ENCODE data around the gene HOXB1. TPM values are rescaled to one million over a fixed set of nuclear protein-coding genes. Genes with fewer than 3 reads are reported as not detected.

The HOXB1 gene
- total and polyA plus RNA-seq, 2 of the 8 experiments (the other 6 are each of a cell fraction or from before 2014, with no cell fraction given): not detected

- Histone ChIP-seq H3K4me2 (ENCODE audit: insufficient read depth in 1 of 2, low read depth in 2 of 2, low read length in 2 of 2) (no peak overlapping the region), H2AK5ac (ENCODE audit: low read depth, low read length) (no peak overlapping the region), H2AFZ (ENCODE audit: low read length) (no peak overlapping the region), H3K4me3 (ENCODE audit: extremely low read depth in 1 of 4, insufficient read depth in 2 of 4, low read depth in 3 of 4, low read length in 4 of 4) (no peak overlapping the region), H3K9ac (replicated peaks in 1 of 4; ENCODE audit: extremely low read depth in 1 of 4, low read depth in 3 of 4, low read length in 3 of 4) (no peak overlapping the region), H3K9me3 (ENCODE audit: insufficient read depth in 2 of 2, low read depth in 1 of 2, low read length in 1 of 2) (no peaks in the 10 kb centered on the region), H3K23me2 (ENCODE audit: low read depth, low read length) (peaks cover 3% of the 10 kb centered on the region; the same call in 1 of the 2 replicates), H3K4me1 (replicated peaks in 1 of 4; ENCODE audit: control insufficient read depth in 3 of 4, insufficient read depth in 4 of 4, low read length in 3 of 4) (peaks cover 2 to 9% (median 5%) of the 10 kb centered on the region in 4 experiments; a peak in 5 of 7 replicates), H3K14ac (ENCODE audit: insufficient read length) (no peak overlapping the region), H2BK5ac (ENCODE audit: low read depth, low read length) (no peak overlapping the region), H3K27ac (ENCODE audit: low read depth, low read length) (no peak overlapping the region), H4K91ac (replicated peaks; ENCODE audit: insufficient read length, low read length) (no peak overlapping the region), H3K79me2 (ENCODE audit: control insufficient read depth in 1 of 2, insufficient read depth in 2 of 2, low read length in 2 of 2) (no peaks in the 10 kb centered on the region), H2BK12ac (ENCODE audit: low read depth, low read length) (no peak overlapping the region), H3K56ac (replicated peaks; ENCODE audit: insufficient read length, low read depth, low read length) (no peak overlapping the region), H2BK20ac (ENCODE audit: low read length) (0 out of 2 replicates have a peak overlapping the region, but pooled peaks have one; percentile 88), H3K23ac (ENCODE audit: insufficient read length) (no peak overlapping the region), H3K27me3 (replicated peaks in 1 of 4; ENCODE audit: control insufficient read depth in 3 of 4, extremely low read depth in 1 of 4, insufficient read depth in 3 of 4, low read length in 3 of 4) (peaks cover 20 to 57% (median 39%) of the 10 kb centered on the region in 4 experiments), H4K5ac (ENCODE audit: insufficient read length, low read depth, low read length) (no peak overlapping the region), H3K36me3 (ENCODE audit: control insufficient read depth in 2 of 4, insufficient read depth in 4 of 4, low read length in 3 of 4) (no peaks in the 10 kb centered on the region), H4K20me1 (replicated peaks in 1 of 2; ENCODE audit: control insufficient read depth in 1 of 2, insufficient read depth in 2 of 2, low read length in 2 of 2) (peaks cover 2 to 4% of the 10 kb centered on the region in 2 experiments), H3K4ac (replicated peaks; ENCODE audit: insufficient read length, low read depth, low read length) (no peak overlapping the region), H2BK15ac (ENCODE audit: low read length) (no peak overlapping the region), H3K79me1 (ENCODE audit: low read depth, low read length) (no peaks in the 10 kb centered on the region), H4K8ac (ENCODE audit: extremely low read depth, insufficient read depth, low read length) (no peak overlapping the region), H2BK120ac (replicated peaks; ENCODE audit: low read depth, low read length) (no peak overlapping the region), H3K18ac (ENCODE audit: extremely low read depth, low read length) (no peak overlapping the region)
- DNase-seq (ENCODE audit: low read depth in 1 of 2, low spot score in 2 of 2) (no peak), FAIRE-seq (no peak)
- CTCF ChIA-PET (ENCODE audit: partially characterized antibody): interaction anchor here (1.1 kb wide), 1 partner anchor 80 kb away, joined by 3 read pairs; no protein-coding TSS in a partner anchor
- POLR2A ChIA-PET (ENCODE audit: partially characterized antibody): interaction anchor here (0.5 kb wide), 1 partner anchor 41 kb away, joined by 3 read pairs; no protein-coding TSS in a partner anchor
- WGBS, 2 experiments (ENCODE audit: extremely low coverage in 1 of 2, insufficient coverage in 1 of 2, insufficient read length in 1 of 2, insufficient replicate concordance in 2 of 2, low coverage in 1 of 2, low lambda C conversion rate in 2 of 2, missing lambda C conversion rate in 1 of 2): 99% methylated on average over 8 of the region's 8 CpGs; no CpG with 5 or more reads in 1 of the 2 experiments
- no peak for TF ChIP-seq TCF12 (IDR thresholded peaks at IDR 0.05; ENCODE audit: low read depth, low read length)
- TF ChIP-seq BCL11A (IDR thresholded peaks at IDR 0.05; ENCODE audit: low read depth in 2 of 2, low read length in 2 of 2): no peak
- no peak for TF ChIP-seq CTBP2 (IDR thresholded peaks at IDR 0.05; ENCODE audit: borderline replicate concordance, insufficient read depth, insufficient read length, low read length)
Measured at GRCh38 chr17:48494335-48494734, 36.5 kb downstream of the HOXB1 start.
